Immature natural killer cell (primary cell): ENCODE results near the gene ZBTB38. TPM values are rescaled to one million over a fixed set of nuclear protein-coding genes. Genes with fewer than 3 reads are reported as not detected.

Experiments used
- DNase-seq, 3 donors: peaks; one replicate each; pipeline ENCODE4 v3.0.0; 2022; ENCODE audit warnings: mixed read lengths in 1 of 3
- H3K27ac Mint-ChIP-seq, 6 donors: one replicate each; pipeline ENCODE4 v1.8.0; 2020; ENCODE audit warnings: mixed read lengths in 6 of 6, mild to moderate bottlenecking in 5 of 6, inconsistent platforms in 4 of 6, moderate library complexity in 3 of 6
- H3K27me3 Mint-ChIP-seq, 3 donors: one replicate each; pipeline ENCODE4 v1.8.0; 2020 to 2021; ENCODE audit warnings: low read depth in 3 of 3, mild to moderate bottlenecking in 3 of 3, mixed read lengths in 3 of 3, moderate library complexity in 3 of 3, inconsistent platforms in 1 of 3
- H3K36me3 Mint-ChIP-seq, 3 donors: one replicate each; pipeline ENCODE4 v1.8.0; 2020; ENCODE audit warnings: mixed read lengths in 3 of 3, inconsistent platforms in 2 of 3, mild to moderate bottlenecking in 2 of 3
- H3K4me1 Mint-ChIP-seq, 2 donors: one replicate each; pipeline ENCODE4 v1.8.0; 2020; ENCODE audit warnings: inconsistent platforms in 2 of 2, mild to moderate bottlenecking in 2 of 2, mixed read lengths in 2 of 2, moderate library complexity in 1 of 2
- H3K4me3 Mint-ChIP-seq, 5 donors: one replicate each; pipeline ENCODE4 v1.8.0; 2020; ENCODE audit warnings: mild to moderate bottlenecking in 5 of 5, mixed read lengths in 5 of 5, inconsistent platforms in 3 of 5, moderate library complexity in 3 of 5
- H3K9me3 Mint-ChIP-seq, 6 donors: one replicate each; pipeline ENCODE4 v1.8.0; 2020; ENCODE audit warnings: mild to moderate bottlenecking in 6 of 6, mixed read lengths in 6 of 6, inconsistent platforms in 4 of 6, moderate library complexity in 3 of 6
- polyA plus RNA-seq, 3 donors: library from polyadenylated mRNA; unstranded; fragments of 300-500 nt; fragmentation: Illumina TruSeq; gene quantifications; one replicate each; pipeline ENCODE4 v1.2.3, GENCODE V29; 2021

ZBTB38 gene
- polyA plus RNA-seq, 3 donors from 2014 or later = 31.4 to 98.7 (median 68.1) TPM

GRCh38 chr3:141379250-141379966 lies 11.1 kb downstream of the ZBTB38 start:
- Mint-ChIP-seq H3K27me3 (peaks cover 0 to 2% (median 0%) of the 10 kb centered on the region in 3 donors), H3K9me3 (no peaks in the 10 kb centered on the region), H3K27ac (peak overlapping the region; percentile 75 to 95 (median 92)), H3K4me3 (peak overlapping the region; percentile 27 to 79 (median 71)), H3K4me1 (peaks cover 10 to 12% of the 10 kb centered on the region in 2 donors), H3K36me3 (peaks cover 0 to 10% (median 0%) of the 10 kb centered on the region in 3 donors)
- peak; percentile 17 to 50 (median 27) for DNase-seq

GRCh38 chr3:141380279-141380678 lies 12.0 kb downstream of the ZBTB38 start:
- Mint-ChIP-seq H3K36me3 (peaks cover 0 to 9% (median 0%) of the 10 kb centered on the region in 3 donors), H3K9me3 (no peaks in the 10 kb centered on the region), H3K27ac (peak overlapping the region in 4 of 6 donors; percentile 22 to 93 (median 65)), H3K27me3 (peaks cover 0 to 3% (median 2%) of the 10 kb centered on the region in 3 donors), H3K4me1 (peaks cover 10 to 12% of the 10 kb centered on the region in 2 donors), H3K4me3 (peak overlapping the region in 1 of 5 donors; percentile 79)
- no peak for DNase-seq

DNA sequence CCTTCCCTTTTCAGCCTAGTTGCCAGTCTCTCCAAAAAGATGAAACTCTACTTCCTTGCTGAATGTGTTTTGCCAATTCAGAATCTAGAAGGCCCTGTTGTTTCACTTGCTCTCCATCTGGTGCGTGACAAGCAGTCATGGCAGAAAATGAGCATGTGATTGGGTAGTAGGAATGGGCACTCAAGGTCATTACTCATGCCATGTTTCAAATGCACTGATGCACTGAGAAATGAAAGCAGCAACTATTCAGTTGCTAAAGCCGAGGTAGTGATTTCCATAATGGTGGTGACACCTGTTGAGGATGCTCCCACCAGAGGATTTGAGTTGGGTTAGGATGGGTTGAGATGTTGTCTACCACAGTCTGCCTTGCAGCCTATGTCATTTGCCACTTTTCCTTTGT lies 12.7 kb downstream of the ZBTB38 start:
- H3K27me3 Mint-ChIP-seq = peaks cover 0 to 3% (median 2%) of the 10 kb centered on the region in 3 donors
- no peak overlapping the region for H3K27ac Mint-ChIP-seq
- peaks cover 0 to 7% (median 0%) of the 10 kb centered on the region in 3 donors for H3K36me3 Mint-ChIP-seq

DNA sequence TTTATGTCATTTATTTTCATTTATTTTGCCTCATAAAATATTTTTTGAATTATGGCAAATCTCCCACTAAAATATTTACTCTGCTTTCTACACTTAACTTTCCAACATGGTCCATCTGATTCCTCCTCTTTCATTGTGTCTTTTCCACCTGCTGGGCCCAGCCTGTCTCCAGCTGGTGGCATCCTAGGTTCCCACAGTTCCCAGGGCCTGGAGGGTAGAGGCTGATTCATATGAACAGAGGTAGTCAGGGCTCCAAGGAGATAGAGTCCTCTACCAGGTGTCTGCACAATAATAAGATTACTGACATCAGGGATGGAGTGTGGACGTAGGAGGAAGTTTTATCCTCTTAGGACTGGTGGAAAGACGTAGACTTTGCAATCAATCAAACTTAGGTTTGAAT lies 14.3 kb downstream of the ZBTB38 start:
- Mint-ChIP-seq H3K27ac (no peak overlapping the region), H3K36me3 (peaks cover 0 to 7% (median 0%) of the 10 kb centered on the region in 3 donors), H3K27me3 (peaks cover 0 to 3% (median 2%) of the 10 kb centered on the region in 3 donors), H3K9me3 (no peaks in the 10 kb centered on the region), H3K4me1 (peaks cover 10 to 12% of the 10 kb centered on the region in 2 donors), H3K4me3 (no peak overlapping the region)
- DNase-seq = no peak

More for the DNA sequence above, 12.7 kb downstream of the ZBTB38 start:
- no peak overlapping the region for H3K4me3 Mint-ChIP-seq
- no peak for DNase-seq
- no peaks in the 10 kb centered on the region for H3K9me3 Mint-ChIP-seq
- peaks cover 10 to 12% of the 10 kb centered on the region in 2 donors for H3K4me1 Mint-ChIP-seq

- H3K36me3 Mint-ChIP-seq = peaks cover 0 to 7% (median 0%) of the 10 kb centered on the region in 3 donors
- peaks cover 10 to 12% of the 10 kb centered on the region in 2 donors for H3K4me1 Mint-ChIP-seq
- DNase-seq = no peak
- H3K27ac Mint-ChIP-seq = no peak overlapping the region
- H3K9me3 Mint-ChIP-seq = no peaks in the 10 kb centered on the region
- H3K4me3 Mint-ChIP-seq = no peak overlapping the region
- H3K27me3 Mint-ChIP-seq = peaks cover 0 to 3% (median 2%) of the 10 kb centered on the region in 3 donors
These were observed 15.3 kb downstream of the ZBTB38 start for GRCh38 chr3:141383555-141384129.

- Mint-ChIP-seq H3K27me3 (peaks cover 0 to 7% (median 2%) of the 10 kb centered on the region in 3 donors), H3K36me3 (peaks cover 0 to 7% (median 0%) of the 10 kb centered on the region in 3 donors), H3K9me3 (no peaks in the 10 kb centered on the region), H3K4me3 (no peak overlapping the region), H3K4me1 (peaks cover 6 to 11% of the 10 kb centered on the region in 2 donors), H3K27ac (no peak overlapping the region)
- DNase-seq = no peak
These were observed 15.9 kb downstream of the ZBTB38 start for GRCh38 chr3:141384157-141384556.

GRCh38 chr3:141384575-141384974 lies 16.3 kb downstream of the ZBTB38 start:
- H3K27ac Mint-ChIP-seq = no peak overlapping the region
- H3K4me1 Mint-ChIP-seq = peaks cover 2 to 8% of the 10 kb centered on the region in 2 donors
- H3K27me3 Mint-ChIP-seq = peaks cover 0 to 7% (median 4%) of the 10 kb centered on the region in 3 donors
- DNase-seq = no peak
- H3K4me3 Mint-ChIP-seq = no peak overlapping the region
- H3K9me3 Mint-ChIP-seq = no peaks in the 10 kb centered on the region
- peaks cover 0 to 7% (median 0%) of the 10 kb centered on the region in 3 donors for H3K36me3 Mint-ChIP-seq

DNA sequence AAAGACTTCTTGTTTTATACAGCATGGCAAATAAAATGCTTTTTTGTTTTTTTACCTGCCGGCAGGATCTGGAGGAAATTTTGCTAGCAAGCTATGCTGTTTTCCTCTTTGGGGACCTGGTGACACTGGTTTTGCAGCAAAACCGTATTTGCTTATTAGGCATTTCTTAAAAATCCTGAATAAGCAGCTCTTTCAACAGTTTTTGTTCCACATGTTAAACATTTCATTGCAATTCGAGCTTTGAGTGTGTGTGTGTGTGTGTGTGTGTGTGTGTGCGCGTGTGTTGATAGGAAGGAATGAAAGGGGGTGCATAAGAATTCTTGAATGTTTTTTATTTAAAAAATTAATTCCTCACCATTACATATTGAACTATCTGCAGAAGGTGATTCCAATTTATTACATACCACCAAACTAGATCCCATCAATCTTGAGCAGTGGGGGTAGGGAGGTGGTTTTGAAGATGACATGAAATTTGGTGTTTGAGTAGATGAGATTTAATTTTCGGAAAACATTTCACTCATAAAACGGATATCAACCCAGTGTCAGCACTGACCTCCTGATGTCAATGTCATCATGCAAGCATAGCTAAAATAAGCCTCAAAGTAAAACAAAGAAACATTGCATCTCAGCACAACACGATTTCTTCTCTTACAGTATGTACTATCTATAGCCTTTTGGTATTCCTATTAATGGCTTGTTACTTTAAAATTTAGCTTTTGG lies 17.3 kb downstream of the ZBTB38 start:
- H3K9me3 Mint-ChIP-seq = no peaks in the 10 kb centered on the region
- H3K27ac Mint-ChIP-seq = no peak overlapping the region
- peaks cover 0 to 7% (median 0%) of the 10 kb centered on the region in 3 donors for H3K36me3 Mint-ChIP-seq
- H3K4me3 Mint-ChIP-seq = no peak overlapping the region
- peaks cover 0 to 3% of the 10 kb centered on the region in 2 donors for H3K4me1 Mint-ChIP-seq
- no peak for DNase-seq
- H3K27me3 Mint-ChIP-seq = peaks cover 0 to 7% (median 4%) of the 10 kb centered on the region in 3 donors

GRCh38 chr3:141386126-141386488 lies 17.8 kb downstream of the ZBTB38 start:
- no peak overlapping the region for H3K4me3 Mint-ChIP-seq

DNA sequence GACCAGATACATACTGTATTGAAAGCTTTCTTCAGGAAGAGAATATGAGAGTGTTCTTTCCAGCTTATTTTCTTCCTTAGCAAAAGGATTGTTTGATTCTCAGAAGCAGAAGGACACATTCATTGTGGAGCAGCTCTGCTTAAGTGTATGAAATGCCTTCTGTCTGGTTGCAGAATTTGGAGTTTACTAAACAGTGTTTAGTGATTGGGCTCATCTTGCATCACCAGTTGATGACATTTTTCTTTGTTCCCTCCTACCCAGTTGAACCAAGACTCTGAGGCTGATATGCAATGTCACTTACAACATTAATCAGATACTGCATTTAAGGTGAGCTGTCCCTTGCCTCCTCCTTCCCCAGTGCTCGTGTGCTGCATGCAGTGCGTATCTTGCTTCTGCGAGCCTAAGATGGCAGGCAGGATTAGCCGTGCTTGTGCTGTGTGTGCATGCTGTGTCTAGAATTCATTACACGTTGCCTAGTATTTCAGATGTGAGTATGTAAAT lies 18.4 kb downstream of the ZBTB38 start:
- no peaks in the 10 kb centered on the region for H3K9me3 Mint-ChIP-seq
- no peak for DNase-seq
- peaks cover 0 to 3% of the 10 kb centered on the region in 2 donors for H3K4me1 Mint-ChIP-seq
- no peak overlapping the region for H3K4me3 Mint-ChIP-seq
- peaks cover 0 to 8% (median 4%) of the 10 kb centered on the region in 3 donors for H3K27me3 Mint-ChIP-seq
- peaks cover 0 to 4% (median 0%) of the 10 kb centered on the region in 3 donors for H3K36me3 Mint-ChIP-seq
- no peak overlapping the region for H3K27ac Mint-ChIP-seq

More at GRCh38 chr3:141386126-141386488, 17.8 kb downstream of the ZBTB38 start:
- no peak overlapping the region for H3K27ac Mint-ChIP-seq
- peaks cover 0 to 3% of the 10 kb centered on the region in 2 donors for H3K4me1 Mint-ChIP-seq
- DNase-seq = no peak
- H3K36me3 Mint-ChIP-seq = peaks cover 0 to 7% (median 0%) of the 10 kb centered on the region in 3 donors
- peaks cover 0 to 8% (median 4%) of the 10 kb centered on the region in 3 donors for H3K27me3 Mint-ChIP-seq
- H3K9me3 Mint-ChIP-seq = no peaks in the 10 kb centered on the region

GRCh38 chr3:141387516-141387915 lies 19.2 kb downstream of the ZBTB38 start:
- Mint-ChIP-seq H3K36me3 (no peaks in the 10 kb centered on the region), H3K9me3 (no peaks in the 10 kb centered on the region), H3K4me1 (peaks cover 0 to 3% of the 10 kb centered on the region in 2 donors), H3K27me3 (peaks cover 2 to 8% (median 4%) of the 10 kb centered on the region in 3 donors), H3K4me3 (no peak overlapping the region), H3K27ac (no peak overlapping the region)
- DNase-seq = no peak

DNA sequence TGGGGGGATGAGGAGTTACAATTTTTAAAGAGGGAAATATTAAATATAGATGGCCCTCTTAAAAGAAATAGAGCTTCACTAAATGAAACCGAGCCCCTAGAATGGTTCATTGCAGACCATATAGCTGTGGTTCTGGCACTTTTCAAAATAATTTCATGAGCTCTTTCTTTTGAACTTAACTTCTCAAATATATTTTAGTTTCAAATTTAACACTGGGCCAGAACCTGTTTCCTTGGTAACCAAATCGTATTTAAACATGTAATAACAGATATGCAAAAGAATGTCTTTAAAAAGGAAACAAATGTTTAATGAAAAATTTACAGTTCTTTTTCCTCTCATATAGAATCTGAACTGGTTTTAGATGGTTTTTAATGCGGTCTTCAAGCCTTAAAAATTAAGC lies 20.1 kb downstream of the ZBTB38 start:
- no peaks in the 10 kb centered on the region for H3K9me3 Mint-ChIP-seq
- no peaks in the 10 kb centered on the region for H3K36me3 Mint-ChIP-seq
- peaks cover 0 to 3% of the 10 kb centered on the region in 2 donors for H3K4me1 Mint-ChIP-seq
- DNase-seq = no peak
- H3K27me3 Mint-ChIP-seq = peaks cover 4 to 8% (median 4%) of the 10 kb centered on the region in 3 donors
- H3K4me3 Mint-ChIP-seq = peak overlapping the region in 2 of 5 donors; percentile 20 to 53
- peak overlapping the region in 2 of 6 donors; percentile 27 to 74 for H3K27ac Mint-ChIP-seq

DNA sequence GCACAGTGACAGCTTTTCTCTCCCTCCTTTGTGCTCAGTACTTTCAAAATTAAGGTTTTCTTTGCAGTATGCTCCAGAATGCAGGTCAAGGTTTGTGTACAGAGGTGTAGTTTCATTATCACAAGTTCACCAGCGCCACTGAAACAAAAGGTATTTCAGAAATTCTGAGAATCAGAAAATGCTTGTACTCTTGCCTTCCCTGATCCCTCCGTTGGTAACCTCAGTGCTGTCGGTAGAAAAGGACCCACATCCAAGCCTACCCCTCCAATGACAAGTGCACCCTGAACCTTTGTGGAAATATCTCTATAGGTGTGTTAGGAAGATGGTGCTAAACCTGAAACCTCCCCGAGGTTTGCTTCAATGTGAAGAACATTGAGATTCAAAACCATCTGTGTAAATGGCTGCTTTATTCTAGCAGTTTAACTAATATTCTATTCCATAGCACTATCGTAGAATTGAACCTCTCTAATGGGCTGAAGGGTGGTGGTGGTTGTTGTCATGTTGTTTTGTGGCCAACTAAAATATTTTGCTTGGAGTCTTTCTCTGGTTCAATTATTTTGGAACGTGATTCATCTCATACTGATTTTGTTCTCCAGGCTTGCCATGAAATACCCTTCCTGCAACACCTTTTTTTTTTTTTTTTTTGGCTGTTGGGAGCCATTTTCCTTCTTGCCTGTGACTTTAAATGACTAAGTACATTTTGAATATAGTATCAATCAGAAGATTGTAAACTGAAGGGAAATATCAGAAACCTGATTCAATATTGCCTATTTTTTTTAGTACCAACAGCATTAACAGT lies 20.7 kb downstream of the ZBTB38 start:
- no peaks in the 10 kb centered on the region for H3K36me3 Mint-ChIP-seq
- no peaks in the 10 kb centered on the region for H3K9me3 Mint-ChIP-seq
- DNase-seq = no peak
- peak overlapping the region in 3 of 5 donors; percentile 20 to 53 (median 45) for H3K4me3 Mint-ChIP-seq
- H3K27me3 Mint-ChIP-seq = peaks cover 4 to 8% (median 4%) of the 10 kb centered on the region in 3 donors
- peaks cover 0 to 3% of the 10 kb centered on the region in 2 donors for H3K4me1 Mint-ChIP-seq
- H3K27ac Mint-ChIP-seq = peak overlapping the region in 5 of 6 donors; percentile 27 to 74 (median 57)
